Parathyroid adenoma (tissue), 2 donors: ENCODE data around the gene UMPS.
A peak's percentile ranks its signal among the peaks of the same experiment; 100 is the strongest.

Source experiments
- H2AFZ ChIP-seq: fragments of 300-600 bp; sonication (generic); one replicate; pipeline ENCODE4 v1.7.0; 2017; ENCODE audit warnings: antibody characterized with exemption, mild to moderate bottlenecking
- H3K27ac ChIP-seq: fragments of 300-600 bp; sonication (generic); one replicate; pipeline ENCODE4 v1.7.0; 2017
- H3K27me3 ChIP-seq: fragments of 300-600 bp; sonication (generic); one replicate; pipeline ENCODE4 v1.7.0; 2017; ENCODE audit warnings: low read length; ENCODE audit not compliant: control insufficient read depth, insufficient read depth
- H3K36me3 ChIP-seq: fragments of 300-600 bp; sonication (generic); one replicate; pipeline ENCODE4 v1.7.0; 2017; ENCODE audit warnings: low read length; ENCODE audit not compliant: control insufficient read depth, insufficient read depth
- H3K4me1 ChIP-seq: fragments of 300-600 bp; sonication (generic); one replicate; pipeline ENCODE4 v1.7.0; 2017; ENCODE audit warnings: control low read depth
- H3K4me2 ChIP-seq: fragments of 300-600 bp; sonication (generic); one replicate; pipeline ENCODE4 v1.7.0; 2017; ENCODE audit warnings: low read length
- H3K4me3 ChIP-seq: fragments of 300-600 bp; sonication (generic); one replicate; pipeline ENCODE4 v1.7.0; 2017; ENCODE audit warnings: low read depth, low read length
- H3K79me2 ChIP-seq: fragments of 300-600 bp; sonication (generic); one replicate; pipeline ENCODE4 v1.7.0; 2017; ENCODE audit warnings: control low read depth
- H3K9ac ChIP-seq: fragments of 300-600 bp; sonication (generic); one replicate; pipeline ENCODE4 v1.7.0; 2017; ENCODE audit warnings: mild to moderate bottlenecking
- H3K9me3 ChIP-seq: fragments of 300-600 bp; sonication (generic); one replicate; pipeline ENCODE4 v1.7.0; 2017; ENCODE audit warnings: low read length; ENCODE audit not compliant: control insufficient read depth
- CTCF ChIP-seq: fragments of 300-600 bp; sonication (generic); IDR thresholded peaks from one replicate; pipeline ENCODE4 v1.7.0; 2017; ENCODE audit warnings: antibody characterized with exemption, mild to moderate bottlenecking
- donor health status: primary hyperparathyroidism.

UMPS gene

GRCh38 chr3:124761935-124762660 lies 31.8 kb downstream of the UMPS start:
- Histone ChIP-seq H2AFZ (no peak overlapping the region), H3K9me3 (no peaks in the 10 kb centered on the region), H3K27me3 (no peaks in the 10 kb centered on the region), H3K79me2 (no peaks in the 10 kb centered on the region), H3K4me1 (peaks cover 6% of the 10 kb centered on the region), H3K4me3 (no peak overlapping the region), H3K4me2 (no peak overlapping the region), H3K27ac (peak overlapping the region; percentile 2), H3K9ac (no peak overlapping the region), H3K36me3 (no peaks in the 10 kb centered on the region)
- no peak for TF ChIP-seq CTCF

GRCh38 chr3:124762661-124763011 lies 32.4 kb downstream of the UMPS start:
- no peaks in the 10 kb centered on the region for H3K36me3 ChIP-seq
- H3K4me3 ChIP-seq, result no peak overlapping the region
- H2AFZ ChIP-seq, result no peak overlapping the region
- no peak overlapping the region for H3K9ac ChIP-seq
- no peaks in the 10 kb centered on the region for H3K79me2 ChIP-seq
- peaks cover 6% of the 10 kb centered on the region for H3K4me1 ChIP-seq
- H3K4me2 ChIP-seq, result no peak overlapping the region
- H3K27ac ChIP-seq, result no peak overlapping the region
- TF ChIP-seq CTCF, result no peak
- H3K27me3 ChIP-seq, result no peaks in the 10 kb centered on the region
- H3K9me3 ChIP-seq, result no peaks in the 10 kb centered on the region

- no peak for TF ChIP-seq CTCF
- Histone ChIP-seq H3K4me2 (no peak overlapping the region), H3K36me3 (no peaks in the 10 kb centered on the region), H3K79me2 (no peaks in the 10 kb centered on the region), H3K4me1 (peaks cover 6% of the 10 kb centered on the region), H3K27ac (no peak overlapping the region), H2AFZ (no peak overlapping the region), H3K27me3 (no peaks in the 10 kb centered on the region), H3K9me3 (no peaks in the 10 kb centered on the region), H3K9ac (no peak overlapping the region), H3K4me3 (no peak overlapping the region)
These were observed 33.0 kb downstream of the UMPS start for GRCh38 chr3:124763206-124763605.

GRCh38 chr3:124763644-124764358 lies 33.5 kb downstream of the UMPS start:
- H2AFZ ChIP-seq, result no peak overlapping the region
- H3K9me3 ChIP-seq, result no peaks in the 10 kb centered on the region
- H3K79me2 ChIP-seq, result no peaks in the 10 kb centered on the region
- H3K4me3 ChIP-seq, result no peak overlapping the region
- TF ChIP-seq CTCF, result no peak
- no peak overlapping the region for H3K9ac ChIP-seq
- peaks cover 6% of the 10 kb centered on the region for H3K4me1 ChIP-seq
- no peaks in the 10 kb centered on the region for H3K27me3 ChIP-seq
- no peaks in the 10 kb centered on the region for H3K36me3 ChIP-seq
- H3K4me2 ChIP-seq, result no peak overlapping the region
- H3K27ac ChIP-seq, result no peak overlapping the region
